Liver (tissue), 9 donors: ENCODE results near the gene AHSG. TPM values are rescaled to one million over a fixed set of nuclear protein-coding genes. Genes with fewer than 3 reads are reported as not detected.

Experiments
- DNase-seq: peaks from one replicate; pipeline ENCODE4 v3.0.0-alpha.2; 2017; ENCODE audit warnings: low spot score
- H3K27ac ChIP-seq, 2 donors: one replicate each; pipeline ENCODE4 v1.7.0; 2013; ENCODE audit warnings: inconsistent platforms in 2 of 2, low read length in 2 of 2, control low read depth in 1 of 2, low read depth in 1 of 2, mild to moderate bottlenecking in 1 of 2
- H3K27me3 ChIP-seq, 4 donors: one replicate each; pipeline versions ENCODE4 v1.6.1 to v1.7.0; 2013; ENCODE audit warnings: low read length in 3 of 4, inconsistent platforms in 1 of 4, mild to moderate bottlenecking in 1 of 4, moderate library complexity in 1 of 4; ENCODE audit not compliant: control insufficient read depth in 4 of 4, insufficient read depth in 4 of 4
- H3K36me3 ChIP-seq, 4 donors: one replicate each; pipeline versions ENCODE4 v1.6.1 to v1.7.0; 2013; ENCODE audit warnings: low read length in 3 of 4, mild to moderate bottlenecking in 3 of 4, low read depth in 1 of 4, moderate library complexity in 1 of 4; ENCODE audit not compliant: control insufficient read depth in 4 of 4, insufficient read depth in 3 of 4
- H3K4me1 ChIP-seq, 4 donors: one replicate each; pipeline versions ENCODE4 v1.6.1 to v1.7.0; 2013; ENCODE audit warnings: low read length in 3 of 4, mild to moderate bottlenecking in 3 of 4, moderate library complexity in 1 of 4; ENCODE audit not compliant: control insufficient read depth in 4 of 4, insufficient read depth in 4 of 4
- H3K4me3 ChIP-seq, 3 donors: one replicate each; pipeline versions ENCODE4 v1.6.1 to v1.7.0; 2013; ENCODE audit warnings: low read length in 3 of 3, control low read depth in 1 of 3, low read depth in 1 of 3, mild to moderate bottlenecking in 1 of 3
- H3K9ac ChIP-seq, 2 donors: one replicate each; pipeline ENCODE4 v1.7.0; 2013; ENCODE audit warnings: low read length in 2 of 2, mild to moderate bottlenecking in 2 of 2, moderate library complexity in 2 of 2, control low read depth in 1 of 2, low read depth in 1 of 2
- H3K9me3 ChIP-seq, 4 donors: one replicate each; pipeline versions ENCODE4 v1.6.1 to v1.7.0; 2013; ENCODE audit warnings: low read length in 3 of 4; ENCODE audit not compliant: control insufficient read depth in 4 of 4
- ATF3 ChIP-seq: IDR thresholded peaks from 2 replicates; pipeline ENCODE4 v1.6.1; 2016; ENCODE audit warnings: antibody characterized with exemption
- CTCF ChIP-seq: fragments of 150-350 bp; IDR thresholded peaks from 2 replicates; pipeline ENCODE4 v1.5.1; 2017; ENCODE audit warnings: improper control_type of control experiment, low read depth, low read length; ENCODE audit not compliant: missing input control
- EGR1 ChIP-seq, 2 donors: IDR thresholded peaks; 2 replicates each; pipeline ENCODE4 v1.6.1; 2016 to 2018; ENCODE audit warnings: antibody characterized with exemption in 2 of 2, low read depth in 2 of 2
- FOXA1 ChIP-seq: IDR thresholded peaks from 2 replicates; pipeline ENCODE4 v1.6.1; 2016; ENCODE audit warnings: antibody characterized with exemption
- JUND ChIP-seq, 2 donors: IDR thresholded peaks; 2 replicates each; pipeline ENCODE4 v1.6.1; 2016; ENCODE audit warnings: antibody characterized with exemption in 2 of 2
- RAD21 ChIP-seq, 2 donors: IDR thresholded peaks; 2 replicates each; pipeline ENCODE4 v1.6.1; 2016; ENCODE audit warnings: antibody characterized with exemption in 2 of 2, mild to moderate bottlenecking in 2 of 2
- REST ChIP-seq: IDR thresholded peaks from 2 replicates; pipeline ENCODE4 v1.6.1; 2016; ENCODE audit warnings: antibody characterized with exemption, mild to moderate bottlenecking
- RXRA ChIP-seq, 2 donors: IDR thresholded peaks; 2 replicates each; pipeline ENCODE4 v1.6.1; 2017 to 2018; ENCODE audit warnings: antibody characterized with exemption in 2 of 2, mild to moderate bottlenecking in 1 of 2
- SP1 ChIP-seq: IDR thresholded peaks from 2 replicates; pipeline ENCODE4 v1.6.1; 2018; ENCODE audit warnings: antibody characterized with exemption, mild to moderate bottlenecking
- YY1 ChIP-seq: IDR thresholded peaks from 2 replicates; pipeline ENCODE4 v1.6.1; 2016; ENCODE audit warnings: antibody characterized with exemption, mild to moderate bottlenecking
- ZBTB33 ChIP-seq: IDR thresholded peaks from 2 replicates; pipeline ENCODE4 v1.6.1; 2016; ENCODE audit warnings: antibody characterized with exemption
- WGBS: extraction: QIAGEN DNeasy Blood & Tissue Kit; methylation state at CpG from one replicate; pipeline ENCODE4 v1.1.7; 2013; 5-methylcytosine and 5-hydroxymethylcytosine counted together
- polyA plus RNA-seq, 2 donors: library from polyadenylated mRNA; stranded (reverse) in 1 of 2; unstranded in 1 of 2; fragments of 200-250 nt in 1 of 2; fragments of >200 nt in 1 of 2; fragmentation: Nextera tagmentation in 1 of 2; extraction: Ambion mirVana in 1 of 2; gene quantifications; one replicate each; pipeline versions ENCODE4 v1.2.1 to v1.2.3, GENCODE V29; 2013 to 2015
- total RNA-seq, 2 donors: library from RNA; depleted of rRNA; stranded (reverse); fragments of >200 nt; gene quantifications; one replicate each; pipeline ENCODE4 v1.2.3, GENCODE V29; 2014
- donor health status: healthy.
- donor health status: healthy.
- donor health status: healthy.
- donor health status: healthy.
- donor health status: healthy.

AHSG gene
- total and polyA plus RNA-seq, 4 donors, result 965 to 4,470 (median 2,050) TPM

GRCh38 chr3:186617036-186617946 is 4.4 kb downstream of the AHSG start:
- 26% methylated on average over 31 of the region's 31 CpGs for WGBS
- H3K9me3 ChIP-seq, result no peaks in the 10 kb centered on the region
- no peaks in the 10 kb centered on the region for H3K27me3 ChIP-seq
- peaks cover 3 to 52% (median 27%) of the 10 kb centered on the region in 4 donors for H3K4me1 ChIP-seq
- peak; percentile 80 for DNase-seq
- H3K36me3 ChIP-seq, result peaks cover 0 to 22% (median 17%) of the 10 kb centered on the region in 4 donors
- no peak overlapping the region for H3K4me3 ChIP-seq
- TF ChIP-seq YY1, result peak; percentile 84
- no peak for TF ChIP-seq EGR1 (IDR thresholded peaks at IDR 0.05; ENCODE audit: low read depth in 2 of 2)
- no peak for TF ChIP-seq ZBTB33
- TF ChIP-seq RXRA (IDR thresholded peaks at IDR 0.05), result peak in 1 of 2 donors; percentile 49
- TF ChIP-seq SP1, result no peak
- TF ChIP-seq CTCF, result peak; percentile 85
- TF ChIP-seq FOXA1, result no peak
- TF ChIP-seq RAD21 (IDR thresholded peaks at IDR 0.05), result peak; percentile 87 to 92
- H3K9ac ChIP-seq, result no peak overlapping the region
- H3K27ac ChIP-seq, result peak overlapping the region; percentile 4 to 24

GRCh38 chr3:186618318-186618938 is 5.6 kb downstream of the AHSG start:
- Histone ChIP-seq H3K27me3 (no peaks in the 10 kb centered on the region), H3K9ac (no peak overlapping the region), H3K4me3 (no peak overlapping the region), H3K36me3 (peaks cover 0 to 22% (median 17%) of the 10 kb centered on the region in 4 donors), H3K27ac (no peak overlapping the region), H3K9me3 (no peaks in the 10 kb centered on the region), H3K4me1 (peaks cover 2 to 44% (median 23%) of the 10 kb centered on the region in 4 donors)
- WGBS, result 80% methylated on average over 8 of the region's 8 CpGs
- DNase-seq, result no peak
- TF ChIP-seq SP1 (no peak), JUND (IDR thresholded peaks at IDR 0.05) (no peak), REST (no peak), CTCF (no peak), ATF3 (no peak), EGR1 (IDR thresholded peaks at IDR 0.05; ENCODE audit: low read depth in 2 of 2) (no peak)
